Activated B cell treated with CpG ODN at 0.5 μM for 24 hours (primary cell): ENCODE measurements around the gene PIGU. TPM values are rescaled to one million over a fixed set of nuclear protein-coding genes. Genes with fewer than 3 reads are reported as not detected.

Experiments
- ATAC-seq: fragments of 200-7000 bp; cut with Tn5 transposase; one replicate; pipeline ENCODE4 v1.10.0; 2021; ENCODE audit warnings: low read depth, mild to moderate bottlenecking, moderate library complexity
- CTCF ChIA-PET: fragments of 350-600 bp; sonication (Branson Sonifier 250); formaldehyde crosslinking; loops from one replicate; lab custom pipeline; 2021; ENCODE audit warnings: antibody characterized with exemption; lab: Charles Lee
- POLR2A ChIA-PET: fragments of 350-600 bp; sonication (Branson Sonifier 250); formaldehyde crosslinking; loops from one replicate; lab custom pipeline; 2021; ENCODE audit warnings: antibody characterized with exemption; lab: Charles Lee
- DNase-seq: peaks from one replicate; pipeline ENCODE4 v3.0.0; 2022
- H3K27ac Mint-ChIP-seq: one replicate; pipeline ENCODE4 v1.8.0; 2020; ENCODE audit warnings: mixed read lengths
- H3K27me3 Mint-ChIP-seq: one replicate; pipeline ENCODE4 v1.8.0; 2021; ENCODE audit warnings: mixed read lengths
- H3K36me3 Mint-ChIP-seq: one replicate; pipeline ENCODE4 v1.8.0; 2021; ENCODE audit warnings: low read depth, mixed read lengths
- H3K4me1 Mint-ChIP-seq: one replicate; pipeline ENCODE4 v1.8.0; 2021; ENCODE audit warnings: mixed read lengths
- H3K4me3 Mint-ChIP-seq: one replicate; pipeline ENCODE4 v1.8.0; 2020; ENCODE audit warnings: mild to moderate bottlenecking, mixed read lengths
- H3K9me3 Mint-ChIP-seq: one replicate; pipeline ENCODE4 v1.8.0; 2020; ENCODE audit warnings: mixed read lengths
- CTCF ChIP-seq: fragments of 200-600 bp; IDR thresholded peaks from one replicate; pipeline ENCODE4 v1.8.0; 2022; ENCODE audit warnings: antibody characterized with exemption, mild to moderate bottlenecking
- intact Hi-C: fragments of 100-400 bp; cut with micrococcal nuclease; formaldehyde crosslinking; loops from one replicate; pipeline ENCODE4 v1.15.1; 2024
- total RNA-seq: library from RNA; stranded (reverse); gene quantifications from 2 replicates; pipeline ENCODE4 v1.2.3, GENCODE V29; 2022

The PIGU gene
- total RNA-seq, 1 donor from 2014 or later: 14.7 TPM

GRCh38 chr20:34543463-34544056, 133.3 kb downstream of the PIGU start:
- Mint-ChIP-seq H3K27me3 (no peaks in the 10 kb centered on the region), H3K9me3 (no peaks in the 10 kb centered on the region)

GRCh38 chr20:34542439-34542838, 134.5 kb downstream of the PIGU start:
- Mint-ChIP-seq H3K36me3 (peaks cover 37% of the 10 kb centered on the region), H3K4me1 (peaks cover 25% of the 10 kb centered on the region), H3K4me3 (no peak overlapping the region), H3K27ac (no peak overlapping the region), H3K9me3 (no peaks in the 10 kb centered on the region), H3K27me3 (no peaks in the 10 kb centered on the region)
- intact Hi-C loops: no loop called here
- POLR2A ChIA-PET: no interaction called here
- no peak for ATAC-seq
- CTCF ChIA-PET: no interaction called here
- no peak for TF ChIP-seq CTCF
- DNase-seq: no peak

More at GRCh38 chr20:34543463-34544056, 133.3 kb downstream of the PIGU start:
- DNase-seq (no peak), ATAC-seq (no peak)
- ChIA-PET CTCF (interaction anchor here (1.6 kb wide), 1 partner anchor 20 kb away, joined by 4 read pairs; no protein-coding TSS in a partner anchor), POLR2A (no interaction called here)
- Mint-ChIP-seq H3K36me3 (peaks cover 33% of the 10 kb centered on the region), H3K27ac (no peak overlapping the region), H3K4me3 (no peak overlapping the region), H3K4me1 (peaks cover 25% of the 10 kb centered on the region)
- intact Hi-C loops: no loop called here
- TF ChIP-seq CTCF: no peak

- no peak for TF ChIP-seq CTCF
- ATAC-seq: no peak
- Mint-ChIP-seq H3K36me3 (peaks cover 42% of the 10 kb centered on the region), H3K9me3 (no peaks in the 10 kb centered on the region), H3K4me1 (peaks cover 25% of the 10 kb centered on the region), H3K27ac (no peak overlapping the region), H3K27me3 (no peaks in the 10 kb centered on the region), H3K4me3 (no peak overlapping the region)
- DNase-seq: no peak
- ChIA-PET CTCF (no interaction called here), POLR2A (no interaction called here)
- intact Hi-C loops: no loop called here
Measured at GRCh38 chr20:34541917-34542316, 135.0 kb downstream of the PIGU start.

GRCh38 chr20:34541264-34541901, 135.5 kb downstream of the PIGU start:
- H3K4me3 Mint-ChIP-seq: no peak overlapping the region
- no peaks in the 10 kb centered on the region for H3K27me3 Mint-ChIP-seq

More at GRCh38 chr20:34541264-34541901, 135.5 kb downstream of the PIGU start:
- ChIA-PET POLR2A (no interaction called here), CTCF (no interaction called here)
- H3K36me3 Mint-ChIP-seq: peaks cover 46% of the 10 kb centered on the region
- TF ChIP-seq CTCF: no peak
- H3K4me1 Mint-ChIP-seq: peaks cover 25% of the 10 kb centered on the region
- peak overlapping the region; percentile 30 for H3K27ac Mint-ChIP-seq
- intact Hi-C loops: no loop called here
- no peak for DNase-seq
- no peak for ATAC-seq
- H3K9me3 Mint-ChIP-seq: no peaks in the 10 kb centered on the region
